ENCODE measurements around the gene SIRT4.

- TF ChIP-seq CREB1 (CRISPR knock-in tag; IDR thresholded peaks at IDR 0.05): no peak
- no peak for TF ChIP-seq ZNF416 (CRISPR knock-in tag; IDR thresholded peaks at IDR 0.05)
- TF ChIP-seq, protein P1, sequence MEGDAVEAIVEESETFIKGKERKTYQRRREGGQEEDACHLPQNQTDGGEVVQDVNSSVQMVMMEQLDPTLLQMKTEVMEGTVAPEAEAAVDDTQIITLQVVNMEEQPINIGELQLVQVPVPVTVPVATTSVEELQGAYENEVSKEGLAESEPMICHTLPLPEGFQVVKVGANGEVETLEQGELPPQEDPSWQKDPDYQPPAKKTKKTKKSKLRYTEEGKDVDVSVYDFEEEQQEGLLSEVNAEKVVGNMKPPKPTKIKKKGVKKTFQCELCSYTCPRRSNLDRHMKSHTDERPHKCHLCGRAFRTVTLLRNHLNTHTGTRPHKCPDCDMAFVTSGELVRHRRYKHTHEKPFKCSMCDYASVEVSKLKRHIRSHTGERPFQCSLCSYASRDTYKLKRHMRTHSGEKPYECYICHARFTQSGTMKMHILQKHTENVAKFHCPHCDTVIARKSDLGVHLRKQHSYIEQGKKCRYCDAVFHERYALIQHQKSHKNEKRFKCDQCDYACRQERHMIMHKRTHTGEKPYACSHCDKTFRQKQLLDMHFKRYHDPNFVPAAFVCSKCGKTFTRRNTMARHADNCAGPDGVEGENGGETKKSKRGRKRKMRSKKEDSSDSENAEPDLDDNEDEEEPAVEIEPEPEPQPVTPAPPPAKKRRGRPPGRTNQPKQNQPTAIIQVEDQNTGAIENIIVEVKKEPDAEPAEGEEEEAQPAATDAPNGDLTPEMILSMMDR (IDR thresholded peaks at IDR 0.05): no peak
- no peak for TF ChIP-seq ZNF512 (CRISPR knock-in tag; IDR thresholded peaks at IDR 0.05; ENCODE audit: borderline replicate concordance)
Measured at GRCh38 chr12:120332041-120332440, 29.9 kb downstream of the SIRT4 start.
